ENCODE data around the gene FAM20C. TPM values are rescaled to one million over a fixed set of nuclear protein-coding genes. Genes with fewer than 3 reads are reported as not detected.

Gene FAM20C
- total RNA-seq, result 14.4 and 16.2 TPM in 2 replicates

GRCh38 chr7:191981-192649, at the start of gene FAM20C:
FAM20C (plus strand) TSS chr7:192571; CDS start chr7:193200, 629 bp downstream.

GRCh38 chr7:289756-290553, 97.6 kb downstream of the FAM20C start, which contains the start of gene FOXL3:
FOXL3 (plus strand) TSS chr7:290170; CDS start chr7:290170, 0 bp downstream.

Other genes starting within 250 kb of the FAM20C start
- gene FOXL3, start 97.6 kb downstream of the FAM20C start, total RNA-seq, result not detected in 2 replicates